Mesenchymal stem cell (in vitro differentiated cells and primary cell): Measurements from ENCODE around the gene CLEC16A.

ENCODE experiments used
- DNase-seq: peaks from one replicate; pipeline ENCODE4 v3.0.0-alpha.2; 2013
- H2AFZ ChIP-seq: one replicate; pipeline ENCODE4 v1.6.1; 2013; ENCODE audit warnings: low read depth, mild to moderate bottlenecking, control low read depth, inconsistent platforms, low read length, moderate library complexity
- H2AK5ac ChIP-seq: 2 replicates; pipeline ENCODE4 v1.6.1; 2013; ENCODE audit warnings: low read length, moderate library complexity, mild to moderate bottlenecking, inconsistent platforms; ENCODE audit not compliant: severe bottlenecking
- H2BK120ac ChIP-seq: one replicate; pipeline ENCODE4 v1.6.1; 2013; ENCODE audit warnings: low read depth, mild to moderate bottlenecking, inconsistent platforms, low read length, moderate library complexity
- H2BK12ac ChIP-seq, 2 experiments: one replicate each; pipeline ENCODE4 v1.6.1; 2013; ENCODE audit warnings: inconsistent platforms in 2 of 2, low read length in 2 of 2, mild to moderate bottlenecking in 2 of 2, moderate library complexity in 2 of 2, control low read depth in 1 of 2
- H2BK15ac ChIP-seq: one replicate; pipeline ENCODE4 v1.6.1; 2013; ENCODE audit warnings: mild to moderate bottlenecking, low read depth, inconsistent platforms; ENCODE audit not compliant: poor library complexity, severe bottlenecking
- H2BK5ac ChIP-seq: 2 replicates; pipeline ENCODE4 v1.6.1; 2013; ENCODE audit warnings: low read depth, mild to moderate bottlenecking, low read length, control low read depth, inconsistent platforms; ENCODE audit not compliant: poor library complexity, severe bottlenecking
- H3K14ac ChIP-seq, 2 experiments: one replicate each; pipeline ENCODE4 v1.6.1; 2013; ENCODE audit warnings: inconsistent platforms in 2 of 2, low read length in 2 of 2, control low read depth in 1 of 2, mild to moderate bottlenecking in 1 of 2, moderate library complexity in 1 of 2
- H3K18ac ChIP-seq, 2 experiments: one replicate each; pipeline ENCODE4 v1.6.1; 2013; ENCODE audit warnings: inconsistent platforms in 2 of 2, low read length in 2 of 2, control low read depth in 1 of 2, low read depth in 1 of 2, mild to moderate bottlenecking in 1 of 2
- H3K23ac ChIP-seq, 2 experiments: one replicate each; pipeline ENCODE4 v1.6.1; 2013; ENCODE audit warnings: inconsistent platforms in 2 of 2, low read length in 2 of 2, mild to moderate bottlenecking in 2 of 2, moderate library complexity in 2 of 2, control low read depth in 1 of 2
- H3K27ac ChIP-seq: 2 replicates; pipeline ENCODE4 v1.5.1; 2013; ENCODE audit warnings: mild to moderate bottlenecking, moderate library complexity, low read length, control low read depth, inconsistent platforms; ENCODE audit not compliant: poor library complexity, severe bottlenecking
- H3K27me3 ChIP-seq, 2 experiments: 2 replicates each; pipeline versions ENCODE4 v1.6.1 to v1.7.0; 2013; ENCODE audit warnings: low read length in 2 of 2, mild to moderate bottlenecking in 2 of 2, moderate library complexity in 2 of 2, control low read depth in 1 of 2, inconsistent platforms in 1 of 2; ENCODE audit not compliant: control insufficient read depth in 1 of 2, insufficient read depth in 1 of 2
- H3K36me3 ChIP-seq, 2 experiments: 2 replicates each; pipeline versions ENCODE4 v1.6.1 to v1.7.0; 2013; ENCODE audit warnings: low read length in 2 of 2, control low read depth in 1 of 2, inconsistent platforms in 1 of 2, low read depth in 1 of 2, mild to moderate bottlenecking in 1 of 2; ENCODE audit not compliant: insufficient read depth in 2 of 2, control insufficient read depth in 1 of 2
- H3K4ac ChIP-seq, 2 experiments: one replicate each; pipeline ENCODE4 v1.6.1; 2013; ENCODE audit warnings: inconsistent platforms in 2 of 2, low read length in 2 of 2, mild to moderate bottlenecking in 2 of 2, moderate library complexity in 2 of 2, control low read depth in 1 of 2, low read depth in 1 of 2
- H3K4me1 ChIP-seq: 2 replicates; pipeline ENCODE4 v1.6.1; 2013; ENCODE audit warnings: low read depth, low read length, control low read depth; ENCODE audit not compliant: control insufficient read depth, insufficient read depth
- H3K4me2 ChIP-seq: 2 replicates; pipeline ENCODE4 v1.6.1; 2013; ENCODE audit warnings: low read length, mild to moderate bottlenecking, inconsistent platforms; ENCODE audit not compliant: poor library complexity, severe bottlenecking
- H3K4me3 ChIP-seq, 2 experiments: 2 replicates each; pipeline versions ENCODE4 v1.5.1 to v1.7.0; 2013; ENCODE audit warnings: low read length in 2 of 2, mild to moderate bottlenecking in 2 of 2, control low read depth in 1 of 2, low read depth in 1 of 2; ENCODE audit not compliant: insufficient read depth in 1 of 2
- H3K79me1 ChIP-seq: replicated peaks from 2 replicates; pipeline ENCODE4 v1.6.1; 2013; ENCODE audit warnings: mild to moderate bottlenecking, control low read depth, low read length, inconsistent platforms; ENCODE audit not compliant: poor library complexity, severe bottlenecking
- H3K9ac ChIP-seq: 2 replicates; pipeline ENCODE4 v1.7.0; 2013; ENCODE audit warnings: mild to moderate bottlenecking, low read length, moderate library complexity
- H3K9me3 ChIP-seq: 2 replicates; pipeline ENCODE4 v1.7.0; 2013; ENCODE audit warnings: mild to moderate bottlenecking, low read length; ENCODE audit not compliant: control insufficient read depth
- H4K8ac ChIP-seq: one replicate; pipeline ENCODE4 v1.6.1; 2013; ENCODE audit warnings: inconsistent platforms, mild to moderate bottlenecking, low read length, moderate library complexity
- H4K91ac ChIP-seq: one replicate; pipeline ENCODE4 v1.6.1; 2013; ENCODE audit warnings: mild to moderate bottlenecking, low read length, inconsistent platforms
- WGBS: methylation state at CpG from one replicate; pipeline ENCODE4 v1.1.7; 2013; ENCODE audit warnings: mixed read lengths; 5-methylcytosine and 5-hydroxymethylcytosine counted together

Gene CLEC16A

GRCh38 chr16:11029948-11030347 lies 85.6 kb downstream of the CLEC16A start:
- no peaks in the 10 kb centered on the region for H3K27me3 ChIP-seq
- H3K4me3 ChIP-seq, result no peak overlapping the region
- no peak overlapping the region for H3K18ac ChIP-seq
- H4K91ac ChIP-seq, result no peak overlapping the region
- no peak overlapping the region for H2AK5ac ChIP-seq
- H3K23ac ChIP-seq, result no peak overlapping the region
- H3K4me2 ChIP-seq, result no peak overlapping the region
- H3K27ac ChIP-seq, result no peak overlapping the region
- no peak overlapping the region for H2BK120ac ChIP-seq
- H3K4ac ChIP-seq, result no peak overlapping the region
- no peak overlapping the region for H2AFZ ChIP-seq
- H3K14ac ChIP-seq, result no peak overlapping the region
- H3K79me1 ChIP-seq, result peaks cover 21% of the 10 kb centered on the region
- H3K9me3 ChIP-seq, result peaks cover 31% of the 10 kb centered on the region
- no peak overlapping the region for H4K8ac ChIP-seq
- H2BK12ac ChIP-seq, result no peak overlapping the region
- H3K9ac ChIP-seq, result no peak overlapping the region
- no peak overlapping the region for H2BK5ac ChIP-seq
- no peak overlapping the region for H2BK15ac ChIP-seq
- peak; percentile 53 for DNase-seq
- H3K4me1 ChIP-seq, result no peaks in the 10 kb centered on the region
- H3K36me3 ChIP-seq, result peaks cover 51% of the 10 kb centered on the region in 2 experiments

- H3K14ac ChIP-seq, result no peak overlapping the region
These were observed 86.7 kb downstream of the CLEC16A start for GRCh38 chr16:11030990-11031510.

DNA sequence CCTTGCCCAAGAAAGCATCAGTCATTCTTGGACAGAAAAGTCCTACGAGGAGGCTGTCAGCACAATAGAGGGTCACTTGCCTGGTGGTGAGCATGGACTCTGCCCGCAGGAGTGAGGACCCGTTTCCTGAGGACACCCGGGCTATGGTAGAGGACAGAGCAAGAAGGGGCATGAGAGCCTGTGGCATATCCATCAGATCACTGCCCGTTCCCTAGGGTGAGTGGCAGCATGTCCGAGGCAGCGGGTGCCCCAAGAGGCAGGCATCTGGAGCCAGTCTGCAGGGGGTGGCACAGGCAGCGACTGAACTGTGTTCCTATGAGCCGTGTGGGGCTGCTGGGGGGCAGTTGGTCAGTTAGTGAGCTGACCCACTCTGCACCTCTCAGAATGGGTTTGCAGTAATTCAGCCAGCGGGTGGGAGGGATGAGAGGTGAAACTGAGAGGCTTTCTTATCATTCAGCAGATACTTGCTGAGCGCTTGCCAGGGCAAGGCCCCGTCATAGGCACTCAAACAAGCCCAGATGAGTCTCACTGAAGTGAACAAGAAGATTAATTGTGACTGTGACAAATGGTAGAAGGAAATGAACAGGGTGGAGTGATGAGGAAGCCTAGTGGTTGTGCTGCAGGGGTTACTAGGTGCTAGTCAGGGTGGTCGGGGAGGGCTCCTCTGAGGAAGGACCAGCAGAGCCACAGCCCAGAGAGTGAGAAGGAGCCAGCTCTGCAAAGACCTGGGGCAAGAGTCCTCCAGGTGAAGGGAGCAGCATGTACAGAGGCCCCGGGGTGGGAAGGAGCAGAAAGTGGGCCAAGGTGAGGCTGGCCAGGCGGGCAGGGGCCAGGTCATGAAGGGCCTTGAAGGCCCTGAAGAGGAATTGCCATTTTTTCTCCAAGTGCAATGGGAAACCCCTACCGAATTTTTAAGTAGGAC lies 87.9 kb downstream of the CLEC16A start:
- peak overlapping the region; percentile 95 for H4K8ac ChIP-seq
- H3K9ac ChIP-seq, result peak overlapping the region; percentile 37
- WGBS, result 74% methylated on average over 16 of the region's 16 CpGs
- H3K36me3 ChIP-seq, result peaks cover 35 to 53% of the 10 kb centered on the region in 2 experiments
- peak overlapping the region; percentile 85 for H2BK15ac ChIP-seq
- peaks cover 11% of the 10 kb centered on the region for H3K9me3 ChIP-seq
- peak overlapping the region; percentile 38 to 96 for H2BK12ac ChIP-seq
- no peak overlapping the region for H3K23ac ChIP-seq
- H3K27me3 ChIP-seq, result no peaks in the 10 kb centered on the region
- H2BK5ac ChIP-seq, result no peak overlapping the region
- H3K4me2 ChIP-seq, result no peak overlapping the region
- H2AFZ ChIP-seq, result no peak overlapping the region
- peak; percentile 45 for DNase-seq
- no peak overlapping the region for H3K27ac ChIP-seq
- peak overlapping the region in 1 of 2 experiments; percentile 20 for H3K4me3 ChIP-seq
- peak overlapping the region; percentile 29 to 93 for H3K18ac ChIP-seq
- peaks cover 26% of the 10 kb centered on the region for H3K79me1 ChIP-seq
- no peak overlapping the region for H3K14ac ChIP-seq
- peak overlapping the region; percentile 8 to 81 for H3K4ac ChIP-seq
- peak overlapping the region; percentile 96 for H4K91ac ChIP-seq
- no peak overlapping the region for H2AK5ac ChIP-seq
- H2BK120ac ChIP-seq, result peak overlapping the region; percentile 84
- H3K4me1 ChIP-seq, result peaks cover 5% of the 10 kb centered on the region

More at GRCh38 chr16:11030990-11031510, 86.7 kb downstream of the CLEC16A start:
- Histone ChIP-seq H3K9ac (no peak overlapping the region), H2AK5ac (no peak overlapping the region), H2BK12ac (peak overlapping the region; percentile 19 to 96), H3K4me2 (no peak overlapping the region), H2AFZ (no peak overlapping the region), H4K91ac (peak overlapping the region; percentile 5), H3K9me3 (peaks cover 20% of the 10 kb centered on the region), H3K79me1 (peaks cover 23% of the 10 kb centered on the region), H3K4me3 (no peak overlapping the region), H2BK120ac (no peak overlapping the region), H2BK5ac (no peak overlapping the region), H3K36me3 (peaks cover 44 to 54% of the 10 kb centered on the region in 2 experiments), H2BK15ac (no peak overlapping the region), H3K23ac (no peak overlapping the region), H3K27ac (no peak overlapping the region), H4K8ac (peak overlapping the region; percentile 72), H3K27me3 (no peaks in the 10 kb centered on the region), H3K4me1 (peaks cover 3% of the 10 kb centered on the region), H3K18ac (peak overlapping the region; percentile 7 to 16), H3K4ac (peak overlapping the region; percentile 10 to 79)
- 95% methylated on average over 5 of the region's 7 CpGs for WGBS
- DNase-seq, result no peak

DNA sequence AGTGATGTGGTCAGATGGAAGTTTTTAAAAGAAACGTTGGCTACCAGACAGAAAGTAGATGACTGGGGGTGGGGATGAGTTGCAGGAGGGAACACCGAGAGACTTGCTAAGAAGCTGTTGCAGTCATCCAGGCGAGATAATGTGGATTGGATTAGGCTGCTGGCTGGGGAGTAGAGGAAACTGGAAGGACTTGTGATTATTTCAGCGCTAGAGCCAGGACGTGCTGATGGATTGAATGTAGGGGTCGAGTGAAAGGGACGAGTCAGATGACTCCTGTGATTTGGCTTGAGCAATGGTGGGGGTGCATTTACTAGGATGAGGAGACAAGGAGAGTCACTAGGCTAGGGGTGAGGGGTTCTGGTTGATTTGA lies 88.5 kb downstream of the CLEC16A start:
- H3K27ac ChIP-seq, result no peak overlapping the region
- no peak overlapping the region for H2AFZ ChIP-seq
- H2BK12ac ChIP-seq, result peak overlapping the region; percentile 90 to 92
- peak overlapping the region; percentile 35 to 75 for H3K4ac ChIP-seq
- no peaks in the 10 kb centered on the region for H3K27me3 ChIP-seq
- peak overlapping the region; percentile 70 for H3K9ac ChIP-seq
- no peak overlapping the region for H3K4me2 ChIP-seq
- H3K4me3 ChIP-seq, result peak overlapping the region in 1 of 2 experiments; percentile 17
- DNase-seq, result peak; percentile 81
- peaks cover 33 to 48% of the 10 kb centered on the region in 2 experiments for H3K36me3 ChIP-seq
- peak overlapping the region; percentile 70 for H4K8ac ChIP-seq
- H3K14ac ChIP-seq, result no peak overlapping the region
- peaks cover 26% of the 10 kb centered on the region for H3K79me1 ChIP-seq
- peaks cover 5% of the 10 kb centered on the region for H3K4me1 ChIP-seq
- no peak overlapping the region for H2BK5ac ChIP-seq
- 26% methylated on average over 7 of the region's 7 CpGs for WGBS
- H3K18ac ChIP-seq, result peak overlapping the region; percentile 84 to 93
- H2BK15ac ChIP-seq, result peak overlapping the region; percentile 85
- H3K23ac ChIP-seq, result peak overlapping the region in 1 of 2 experiments; percentile 5
- peaks cover 11% of the 10 kb centered on the region for H3K9me3 ChIP-seq
- H2BK120ac ChIP-seq, result peak overlapping the region; percentile 84
- H4K91ac ChIP-seq, result peak overlapping the region; percentile 7
- H2AK5ac ChIP-seq, result no peak overlapping the region
